HEK293 (cell line): Measurements from ENCODE around the gene PKNOX1.
"Not testable (repeated sequence)": the region's sequence is repeated elsewhere in the genome, so short reads cannot be mapped to it uniquely, and the experiment has no call there.

Experiments
- CTCF ChIA-PET: fragments of 350-600 bp; formaldehyde crosslinking; extraction: SDS; loops from one replicate; lab custom pipeline; 2021; ENCODE audit warnings: antibody characterized with exemption; lab: Yijun Ruan, JAX
- POLR2A ChIA-PET: fragments of 300-600 bp; formaldehyde crosslinking; extraction: SDS; loops from one replicate; lab custom pipeline; 2020; ENCODE audit warnings: antibody characterized with exemption, inconsistent platforms; lab: Yijun Ruan, JAX
- H3K27ac ChIP-seq: fragments of 200-500 bp; sonication (Bioruptor generic); 2 replicates; pipeline ENCODE4 v1.5.1; 2014; ENCODE audit warnings: low read depth, low read length, control low read depth, inconsistent platforms; ENCODE audit errors: extremely low read depth
- H3K36me3 ChIP-seq, 2 experiments: fragments of 200-500 bp in 1 of 2; sonication (Bioruptor generic) in 1 of 2; 1 replicate in 1 of 2; 2 replicates in 1 of 2; pipeline ENCODE4 v1.5.1; 2014 to 2017; ENCODE audit warnings: inconsistent platforms in 2 of 2, low read length in 2 of 2; ENCODE audit not compliant: control insufficient read depth in 2 of 2, insufficient read depth in 1 of 2
- H3K4me1 ChIP-seq: fragments of 200-500 bp; sonication (Bioruptor generic); 2 replicates; pipeline ENCODE4 v1.5.1; 2014; ENCODE audit warnings: mild to moderate bottlenecking, low read length, inconsistent platforms; ENCODE audit not compliant: control insufficient read depth, insufficient read depth
- H3K4me3 ChIP-seq: 2 replicates; pipeline ENCODE4 v1.5.1; 2011; ENCODE audit warnings: low read depth, mild to moderate bottlenecking, control low read depth, low read length, moderate library complexity
- H3K9me3 ChIP-seq: fragments of 200-500 bp; sonication (Bioruptor generic); 2 replicates; pipeline ENCODE4 v1.5.1; 2014; ENCODE audit warnings: low read depth, low read length, inconsistent platforms; ENCODE audit not compliant: control insufficient read depth, insufficient read depth
- GLI4 ChIP-seq: fragments of 450-650 bp; formaldehyde crosslinking; IDR thresholded peaks from 2 replicates; pipeline ENCODE4 v1.5.1; 2016; ENCODE audit warnings: missing biosample characterization, missing genetic modification characterization
- KLF1 ChIP-seq: fragments of 450-650 bp; formaldehyde crosslinking; IDR thresholded peaks from 2 replicates; pipeline ENCODE4 v1.5.1; 2016; ENCODE audit warnings: missing biosample characterization, missing genetic modification characterization
- OVOL3 ChIP-seq: fragments of 450-650 bp; formaldehyde crosslinking; IDR thresholded peaks from 2 replicates; pipeline ENCODE4 v1.5.1; 2016; ENCODE audit warnings: missing biosample characterization, missing genetic modification characterization
- RBAK ChIP-seq: fragments of 450-650 bp; formaldehyde crosslinking; IDR thresholded peaks from 2 replicates; pipeline ENCODE4 v1.5.1; 2016; ENCODE audit warnings: missing biosample characterization, missing genetic modification characterization
- ZBTB8A ChIP-seq: fragments of 450-650 bp; formaldehyde crosslinking; IDR thresholded peaks from 2 replicates; pipeline ENCODE4 v1.5.1; 2016; ENCODE audit warnings: missing biosample characterization, missing genetic modification characterization
- ZNF155 ChIP-seq: fragments of 450-650 bp; formaldehyde crosslinking; IDR thresholded peaks from 2 replicates; pipeline ENCODE4 v1.5.1; 2016; ENCODE audit warnings: missing biosample characterization, missing genetic modification characterization
- ZNF223 ChIP-seq: fragments of 450-650 bp; formaldehyde crosslinking; IDR thresholded peaks from 2 replicates; pipeline ENCODE4 v1.5.1; 2016; ENCODE audit warnings: missing biosample characterization, missing genetic modification characterization
- ZNF302 ChIP-seq: fragments of 450-650 bp; formaldehyde crosslinking; IDR thresholded peaks from 2 replicates; pipeline ENCODE4 v1.5.1; 2016; ENCODE audit warnings: missing biosample characterization, missing genetic modification characterization, low read depth
- ZNF311 ChIP-seq: fragments of 450-650 bp; formaldehyde crosslinking; IDR thresholded peaks from 2 replicates; pipeline ENCODE4 v1.5.1; 2017; ENCODE audit warnings: missing biosample characterization, missing genetic modification characterization, borderline replicate concordance
- ZNF324 ChIP-seq: fragments of 450-650 bp; formaldehyde crosslinking; IDR thresholded peaks from 2 replicates; pipeline ENCODE4 v1.5.1; 2016; ENCODE audit warnings: missing biosample characterization, missing genetic modification characterization
- ZNF341 ChIP-seq: fragments of 450-650 bp; formaldehyde crosslinking; IDR thresholded peaks from 2 replicates; pipeline ENCODE4; 2016; ENCODE audit warnings: low read depth, missing biosample characterization, missing genetic modification characterization
- ZNF473 ChIP-seq: fragments of 450-650 bp; formaldehyde crosslinking; IDR thresholded peaks from 2 replicates; pipeline ENCODE4 v1.5.1; 2017; ENCODE audit warnings: missing biosample characterization, missing genetic modification characterization
- ZNF521 ChIP-seq: fragments of 450-650 bp; formaldehyde crosslinking; IDR thresholded peaks from 2 replicates; pipeline ENCODE4 v1.5.1; 2017; ENCODE audit warnings: missing biosample characterization, mild to moderate bottlenecking, missing genetic modification characterization
- ZNF529 ChIP-seq: fragments of 450-650 bp; formaldehyde crosslinking; IDR thresholded peaks from 2 replicates; pipeline ENCODE4 v1.5.1; 2017; ENCODE audit warnings: missing genetic modification characterization, missing biosample characterization; ENCODE audit not compliant: insufficient replicate concordance
- ZNF585B ChIP-seq: fragments of 450-650 bp; formaldehyde crosslinking; IDR thresholded peaks from 2 replicates; pipeline ENCODE4 v1.5.1; 2016; ENCODE audit warnings: missing biosample characterization, missing genetic modification characterization
- ZNF596 ChIP-seq: fragments of 450-650 bp; IDR thresholded peaks from 2 replicates; pipeline ENCODE4 v1.5.0; 2018; ENCODE audit warnings: missing biosample characterization, mild to moderate bottlenecking, missing genetic modification characterization, moderate library complexity
- ZNF624 ChIP-seq: fragments of 450-650 bp; formaldehyde crosslinking; IDR thresholded peaks from 2 replicates; pipeline ENCODE4 v1.5.1; 2017; ENCODE audit warnings: missing biosample characterization, missing genetic modification characterization
- ZNF776 ChIP-seq: fragments of 450-650 bp; formaldehyde crosslinking; IDR thresholded peaks from 2 replicates; pipeline ENCODE4 v1.5.0; 2017; ENCODE audit warnings: missing biosample characterization, missing genetic modification characterization, borderline replicate concordance
- ZNF792 ChIP-seq: fragments of 450-650 bp; formaldehyde crosslinking; IDR thresholded peaks from 2 replicates; pipeline ENCODE4 v1.5.1; 2016; ENCODE audit warnings: missing biosample characterization, missing genetic modification characterization
- TF ChIP-seq, protein P1 (sequence below): IDR thresholded peaks from 2 replicates; pipeline ENCODE4 v1.6.1; 2011; ENCODE audit warnings: mild to moderate bottlenecking, low read depth, low read length, borderline replicate concordance
- TF ChIP-seq, protein P2 (sequence below): fragments of 450-650 bp; formaldehyde crosslinking; IDR thresholded peaks from 2 replicates; pipeline ENCODE4 v1.5.1; 2016; ENCODE audit warnings: missing biosample characterization, missing genetic modification characterization
- TF ChIP-seq, protein P3 (sequence below): fragments of 450-650 bp; formaldehyde crosslinking; IDR thresholded peaks from 2 replicates; pipeline ENCODE4 v1.5.1; 2016; ENCODE audit warnings: missing biosample characterization, missing genetic modification characterization
- TF ChIP-seq, protein P4 (sequence below): fragments of 450-650 bp; formaldehyde crosslinking; IDR thresholded peaks from 2 replicates; pipeline ENCODE4 v1.5.1; 2016; ENCODE audit warnings: missing biosample characterization, missing genetic modification characterization
- TF ChIP-seq, protein P5 (sequence below): fragments of 450-650 bp; IDR thresholded peaks from 2 replicates; pipeline ENCODE4 v1.5.1; 2018; ENCODE audit warnings: missing biosample characterization, mild to moderate bottlenecking, missing genetic modification characterization

The PKNOX1 gene

DNA sequence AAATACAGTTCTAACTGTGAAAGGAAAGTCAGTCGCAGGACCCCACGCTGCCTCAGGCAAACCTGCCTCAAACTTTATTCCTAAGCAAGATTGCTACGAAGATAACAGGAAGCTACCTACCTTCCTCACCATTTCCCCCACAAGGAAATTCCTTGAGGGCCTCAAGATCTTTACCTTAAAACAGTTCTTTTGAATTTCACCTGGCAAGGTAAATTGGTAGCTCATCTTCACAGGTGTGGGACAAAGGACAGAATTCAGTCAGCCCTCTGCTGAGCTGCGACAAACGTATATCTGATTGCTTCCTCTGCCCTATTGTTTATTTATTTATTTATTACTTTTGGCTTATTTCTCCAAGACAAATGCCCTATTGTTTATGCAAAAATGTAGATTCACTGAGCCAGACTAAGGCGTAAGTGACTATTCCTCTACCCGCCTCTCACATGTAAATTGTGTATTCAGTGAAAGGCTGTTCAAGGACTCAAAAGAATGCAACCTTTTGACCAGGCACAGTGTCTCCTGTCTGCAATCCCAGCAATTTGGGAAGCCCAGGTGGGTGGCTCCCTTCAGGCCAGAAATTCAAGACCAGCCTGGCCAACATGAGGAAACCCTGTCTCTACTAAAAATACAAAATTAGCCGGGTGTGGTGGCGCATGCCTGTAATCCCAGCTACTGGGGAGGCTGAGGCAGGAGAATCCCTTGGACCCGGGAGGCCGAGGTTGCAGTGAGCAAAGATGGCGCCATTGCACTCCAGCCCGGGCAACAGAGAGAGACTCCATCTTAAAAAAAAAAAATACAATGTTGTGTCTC is 17.3 kb upstream of the PKNOX1 start:
- Histone ChIP-seq H3K36me3 (no peaks in the 10 kb centered on the region), H3K4me1 (no peaks in the 10 kb centered on the region), H3K4me3 (no peak overlapping the region), H3K27ac (no peak overlapping the region), H3K9me3 (no peaks in the 10 kb centered on the region)
- ChIA-PET POLR2A (interaction anchor here (0.6 to 1.1 kb wide), 3 partner anchors 9 to 35 kb away, joined by 3 to 5 read pairs (median 4); partner anchors contain the start of gene PKNOX1), CTCF (no interaction called here)
- TF ChIP-seq ZNF311 (tag by site-specific recombination) (no peak), ZNF155 (tag by site-specific recombination) (no peak), OVOL3 (tag by site-specific recombination) (no peak), ZNF341 (tag by site-specific recombination) (no peak), GLI4 (tag by site-specific recombination) (no peak), ZNF776 (tag by site-specific recombination) (no peak), ZNF585B (no peak), ZNF302 (tag by site-specific recombination) (no peak), KLF1 (tag by site-specific recombination) (no peak), RBAK (tag by site-specific recombination) (no peak), ZBTB8A (tag by site-specific recombination) (no peak)
- TF ChIP-seq, protein P1, sequence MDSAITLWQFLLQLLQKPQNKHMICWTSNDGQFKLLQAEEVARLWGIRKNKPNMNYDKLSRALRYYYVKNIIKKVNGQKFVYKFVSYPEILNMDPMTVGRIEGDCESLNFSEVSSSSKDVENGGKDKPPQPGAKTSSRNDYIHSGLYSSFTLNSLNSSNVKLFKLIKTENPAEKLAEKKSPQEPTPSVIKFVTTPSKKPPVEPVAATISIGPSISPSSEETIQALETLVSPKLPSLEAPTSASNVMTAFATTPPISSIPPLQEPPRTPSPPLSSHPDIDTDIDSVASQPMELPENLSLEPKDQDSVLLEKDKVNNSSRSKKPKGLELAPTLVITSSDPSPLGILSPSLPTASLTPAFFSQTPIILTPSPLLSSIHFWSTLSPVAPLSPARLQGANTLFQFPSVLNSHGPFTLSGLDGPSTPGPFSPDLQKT = no peak
- TF ChIP-seq, protein P2, sequence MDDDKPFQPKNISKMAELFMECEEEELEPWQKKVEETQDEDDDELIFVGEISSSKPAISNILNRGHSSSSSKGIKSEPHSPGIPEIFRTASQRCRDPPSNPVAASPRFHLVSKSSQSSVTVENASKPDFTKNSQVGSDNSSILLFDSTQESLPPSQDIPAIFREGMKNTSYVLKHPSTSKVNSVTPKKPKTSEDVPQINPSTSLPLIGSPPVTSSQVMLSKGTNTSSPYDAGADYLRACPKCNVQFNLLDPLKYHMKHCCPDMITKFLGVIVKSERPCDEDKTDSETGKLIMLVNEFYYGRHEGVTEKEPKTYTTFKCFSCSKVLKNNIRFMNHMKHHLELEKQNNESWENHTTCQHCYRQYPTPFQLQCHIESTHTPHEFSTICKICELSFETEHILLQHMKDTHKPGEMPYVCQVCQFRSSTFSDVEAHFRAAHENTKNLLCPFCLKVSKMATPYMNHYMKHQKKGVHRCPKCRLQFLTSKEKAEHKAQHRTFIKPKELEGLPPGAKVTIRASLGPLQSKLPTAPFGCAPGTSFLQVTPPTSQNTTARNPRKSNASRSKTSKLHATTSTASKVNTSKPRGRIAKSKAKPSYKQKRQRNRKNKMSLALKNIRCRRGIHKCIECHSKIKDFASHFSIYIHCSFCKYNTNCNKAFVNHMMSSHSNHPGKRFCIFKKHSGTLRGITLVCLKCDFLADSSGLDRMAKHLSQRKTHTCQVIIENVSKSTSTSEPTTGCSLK = no peak

DNA sequence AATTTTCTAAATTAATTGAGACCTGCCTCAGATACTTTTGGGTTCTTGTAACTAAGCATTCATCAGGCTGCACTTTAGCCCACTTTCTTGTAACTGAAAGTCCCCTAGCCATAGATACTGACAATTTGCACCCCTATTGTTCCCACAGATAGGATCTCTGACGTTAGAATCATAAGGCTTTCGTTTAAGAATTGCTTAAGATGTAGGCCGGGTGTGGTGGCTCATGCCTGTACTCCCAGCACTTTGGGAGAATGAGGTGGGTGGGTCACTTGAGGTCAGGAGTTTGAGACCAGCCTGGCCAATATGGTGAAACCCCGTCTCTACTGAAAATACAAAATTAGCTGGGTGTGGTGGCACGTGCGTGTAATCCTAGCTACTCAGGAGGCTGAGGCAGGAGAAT is 16.2 kb upstream of the PKNOX1 start:
- CTCF ChIA-PET, H3K4me1 ChIP-seq, H3K27ac ChIP-seq, H3K4me3 ChIP-seq, H3K9me3 ChIP-seq, H3K36me3 ChIP-seq: not testable (repeated sequence)
- POLR2A ChIA-PET = interaction anchor here (0.7 kb wide), 1 partner anchor 21 kb away, joined by 3 read pairs; no protein-coding TSS in a partner anchor

DNA sequence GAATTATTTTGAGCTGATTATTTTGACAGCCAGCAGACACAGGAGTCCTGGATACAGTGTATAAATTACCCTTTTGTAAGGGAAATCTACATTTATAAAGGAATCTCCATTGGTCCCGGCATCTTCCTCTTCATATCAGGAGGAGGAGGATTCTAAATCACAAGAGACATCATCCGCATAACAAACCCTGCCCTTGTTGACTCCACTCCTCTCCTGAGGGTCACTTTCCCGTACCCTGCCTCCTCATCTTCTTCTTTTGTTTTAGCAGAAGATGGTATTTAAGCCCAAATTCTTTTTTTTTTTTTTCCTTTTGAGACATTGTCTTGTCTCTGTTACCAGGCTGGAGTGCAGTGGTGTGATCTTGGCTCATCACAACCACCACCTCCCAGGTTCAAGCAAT is 14.6 kb upstream of the PKNOX1 start:
- Histone ChIP-seq H3K9me3 (no peaks in the 10 kb centered on the region), H3K36me3 (no peaks in the 10 kb centered on the region), H3K4me3 (no peak overlapping the region), H3K4me1 (no peaks in the 10 kb centered on the region), H3K27ac (no peak overlapping the region)
- CTCF ChIA-PET = no interaction called here
- POLR2A ChIA-PET = no interaction called here
- TF ChIP-seq ZNF324 (tag by site-specific recombination) (no peak), ZNF596 (no peak), ZNF473 (tag by site-specific recombination) (no peak), ZNF792 (no peak), ZNF521 (tag by site-specific recombination) (no peak), ZNF529 (tag by site-specific recombination) (no peak), ZNF624 (tag by site-specific recombination) (no peak), ZNF223 (no peak)
- TF ChIP-seq, protein P3, sequence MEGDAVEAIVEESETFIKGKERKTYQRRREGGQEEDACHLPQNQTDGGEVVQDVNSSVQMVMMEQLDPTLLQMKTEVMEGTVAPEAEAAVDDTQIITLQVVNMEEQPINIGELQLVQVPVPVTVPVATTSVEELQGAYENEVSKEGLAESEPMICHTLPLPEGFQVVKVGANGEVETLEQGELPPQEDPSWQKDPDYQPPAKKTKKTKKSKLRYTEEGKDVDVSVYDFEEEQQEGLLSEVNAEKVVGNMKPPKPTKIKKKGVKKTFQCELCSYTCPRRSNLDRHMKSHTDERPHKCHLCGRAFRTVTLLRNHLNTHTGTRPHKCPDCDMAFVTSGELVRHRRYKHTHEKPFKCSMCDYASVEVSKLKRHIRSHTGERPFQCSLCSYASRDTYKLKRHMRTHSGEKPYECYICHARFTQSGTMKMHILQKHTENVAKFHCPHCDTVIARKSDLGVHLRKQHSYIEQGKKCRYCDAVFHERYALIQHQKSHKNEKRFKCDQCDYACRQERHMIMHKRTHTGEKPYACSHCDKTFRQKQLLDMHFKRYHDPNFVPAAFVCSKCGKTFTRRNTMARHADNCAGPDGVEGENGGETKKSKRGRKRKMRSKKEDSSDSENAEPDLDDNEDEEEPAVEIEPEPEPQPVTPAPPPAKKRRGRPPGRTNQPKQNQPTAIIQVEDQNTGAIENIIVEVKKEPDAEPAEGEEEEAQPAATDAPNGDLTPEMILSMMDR = no peak
- TF ChIP-seq, protein P4, sequence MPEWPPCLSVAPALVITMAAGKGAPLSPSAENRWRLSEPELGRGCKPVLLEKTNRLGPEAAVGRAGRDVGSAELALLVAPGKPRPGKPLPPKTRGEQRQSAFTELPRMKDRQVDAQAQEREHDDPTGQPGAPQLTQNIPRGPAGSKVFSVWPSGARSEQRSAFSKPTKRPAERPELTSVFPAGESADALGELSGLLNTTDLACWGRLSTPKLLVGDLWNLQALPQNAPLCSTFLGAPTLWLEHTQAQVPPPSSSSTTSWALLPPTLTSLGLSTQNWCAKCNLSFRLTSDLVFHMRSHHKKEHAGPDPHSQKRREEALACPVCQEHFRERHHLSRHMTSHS (tag by site-specific recombination) = no peak
- TF ChIP-seq, protein P5, sequence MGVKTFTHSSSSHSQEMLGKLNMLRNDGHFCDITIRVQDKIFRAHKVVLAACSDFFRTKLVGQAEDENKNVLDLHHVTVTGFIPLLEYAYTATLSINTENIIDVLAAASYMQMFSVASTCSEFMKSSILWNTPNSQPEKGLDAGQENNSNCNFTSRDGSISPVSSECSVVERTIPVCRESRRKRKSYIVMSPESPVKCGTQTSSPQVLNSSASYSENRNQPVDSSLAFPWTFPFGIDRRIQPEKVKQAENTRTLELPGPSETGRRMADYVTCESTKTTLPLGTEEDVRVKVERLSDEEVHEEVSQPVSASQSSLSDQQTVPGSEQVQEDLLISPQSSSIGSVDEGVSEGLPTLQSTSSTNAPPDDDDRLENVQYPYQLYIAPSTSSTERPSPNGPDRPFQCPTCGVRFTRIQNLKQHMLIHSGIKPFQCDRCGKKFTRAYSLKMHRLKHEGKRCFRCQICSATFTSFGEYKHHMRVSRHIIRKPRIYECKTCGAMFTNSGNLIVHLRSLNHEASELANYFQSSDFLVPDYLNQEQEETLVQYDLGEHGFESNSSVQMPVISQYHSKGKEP (tag by site-specific recombination) = no peak
